NK-92 (cell line): Measurements from ENCODE around the gene GPR39.

Experiments
- DNase-seq: peaks from one replicate; lab custom pipeline; 2025; ENCODE audit not compliant: unreplicated experiment; lab: John Stamatoyannopoulos, UW

GPR39 gene

DNA sequence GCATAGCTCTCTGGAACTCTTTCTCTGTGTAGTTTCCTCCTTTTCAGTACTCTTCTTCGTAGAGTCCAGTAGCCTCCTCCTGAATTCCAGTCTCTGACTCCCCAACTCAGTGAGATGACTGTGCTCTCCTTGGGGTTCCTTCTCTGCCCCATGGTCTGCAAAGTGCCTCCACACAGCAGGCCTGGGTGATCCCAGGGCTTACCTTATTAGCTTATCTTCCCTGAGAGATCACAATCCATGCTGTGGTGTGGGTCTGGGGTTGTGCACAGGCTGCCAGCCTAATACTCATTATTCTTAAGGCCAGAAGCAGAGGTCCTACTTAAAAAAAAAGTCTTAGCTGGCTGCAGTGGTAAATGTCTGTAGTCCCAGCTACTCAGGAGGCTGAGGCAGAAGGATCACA is 4.6 kb upstream of the GPR39 start:
- no peak for DNase-seq

DNA sequence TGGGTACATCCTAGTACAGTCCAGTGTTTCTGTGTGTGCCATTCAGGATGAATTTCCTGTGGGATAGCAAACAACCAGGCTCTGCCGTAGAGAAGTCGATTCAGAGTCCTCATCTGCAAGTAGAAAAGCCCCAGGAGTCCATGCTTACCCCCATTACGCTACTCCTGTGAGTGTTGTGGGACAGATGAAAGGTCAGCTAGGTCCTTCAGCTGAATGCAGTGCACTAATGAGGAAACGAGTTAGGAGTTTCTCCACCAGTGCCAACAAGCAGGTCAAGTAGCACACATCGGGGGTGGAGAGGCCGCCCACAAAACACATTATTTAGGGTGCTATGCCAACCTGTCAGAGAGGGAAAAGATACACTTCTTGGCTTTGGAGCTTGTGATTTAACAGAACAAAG is 2.5 kb upstream of the GPR39 start:
- DNase-seq, result no peak

DNA sequence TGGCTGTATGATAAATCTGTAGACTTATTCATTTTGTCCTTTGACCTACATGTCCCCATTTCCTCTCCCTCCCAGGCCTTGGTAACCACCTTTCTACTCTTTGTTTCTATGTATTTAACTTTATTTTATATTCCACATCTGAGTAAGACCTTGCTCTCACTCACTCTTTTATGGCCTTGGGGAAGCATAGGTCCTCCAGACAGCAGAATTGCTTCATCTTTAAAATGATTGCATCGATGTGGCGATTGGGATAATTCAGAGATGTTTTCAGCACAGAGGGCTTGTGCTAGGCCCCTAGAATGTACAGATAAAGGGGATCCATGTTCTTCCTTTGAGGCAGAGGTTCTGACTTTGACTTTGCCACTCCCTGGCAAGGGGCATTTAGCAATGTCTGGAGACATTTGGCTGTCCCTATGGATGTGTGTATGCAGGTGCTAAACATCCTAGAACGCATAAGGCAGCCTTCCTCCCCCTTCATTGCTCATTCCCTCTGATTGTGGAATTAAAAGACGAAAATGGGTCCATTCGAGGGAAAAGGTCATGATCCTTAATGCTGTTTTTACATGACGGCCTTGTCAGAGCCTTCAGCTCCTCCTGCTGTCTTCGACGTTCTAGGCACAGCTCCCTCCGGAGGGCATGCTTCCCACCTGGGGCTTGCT is 1.2 kb upstream of the GPR39 start:
- DNase-seq, result no peak

DNA sequence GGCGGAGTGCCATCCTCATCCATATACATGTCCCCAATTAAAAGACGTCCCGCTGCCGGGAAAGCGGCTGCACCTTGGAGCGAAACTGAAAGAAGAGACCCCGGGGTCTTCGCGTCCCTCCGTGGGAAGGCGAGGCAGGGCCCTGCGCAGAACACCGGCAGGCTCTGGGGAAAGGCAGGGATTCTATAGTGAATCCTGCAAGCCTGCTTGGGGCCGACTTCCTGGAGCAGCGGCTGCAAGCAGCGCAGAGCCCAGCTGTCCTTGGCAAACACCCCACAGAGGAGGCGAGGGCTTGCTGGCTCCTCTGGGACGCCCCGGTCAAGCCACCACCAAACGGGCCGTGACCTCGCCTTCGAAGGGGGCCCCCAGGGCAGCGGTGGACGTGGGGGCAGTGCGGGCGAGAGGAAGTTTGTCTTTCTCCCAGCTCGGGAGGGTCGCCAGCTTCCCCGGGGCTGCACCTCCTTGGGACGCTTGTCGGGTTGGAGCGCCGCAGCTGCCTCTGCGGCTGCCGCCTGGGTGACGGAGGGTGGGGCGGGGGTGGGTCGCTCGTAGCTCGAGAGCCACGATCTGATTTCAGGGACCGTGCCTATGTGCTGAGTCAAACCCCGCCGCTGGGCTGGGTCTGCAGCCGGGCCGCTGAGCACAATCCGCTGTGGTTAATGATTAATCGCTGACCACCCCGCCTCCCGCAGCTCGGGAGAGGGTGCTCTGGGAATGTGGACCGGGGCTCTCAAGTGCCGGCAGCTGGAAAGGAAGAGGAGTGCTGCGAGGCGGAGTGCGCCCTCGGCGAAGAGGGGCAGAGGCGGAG is 486 bp upstream of the GPR39 start:
- DNase-seq, result no peak

DNA sequence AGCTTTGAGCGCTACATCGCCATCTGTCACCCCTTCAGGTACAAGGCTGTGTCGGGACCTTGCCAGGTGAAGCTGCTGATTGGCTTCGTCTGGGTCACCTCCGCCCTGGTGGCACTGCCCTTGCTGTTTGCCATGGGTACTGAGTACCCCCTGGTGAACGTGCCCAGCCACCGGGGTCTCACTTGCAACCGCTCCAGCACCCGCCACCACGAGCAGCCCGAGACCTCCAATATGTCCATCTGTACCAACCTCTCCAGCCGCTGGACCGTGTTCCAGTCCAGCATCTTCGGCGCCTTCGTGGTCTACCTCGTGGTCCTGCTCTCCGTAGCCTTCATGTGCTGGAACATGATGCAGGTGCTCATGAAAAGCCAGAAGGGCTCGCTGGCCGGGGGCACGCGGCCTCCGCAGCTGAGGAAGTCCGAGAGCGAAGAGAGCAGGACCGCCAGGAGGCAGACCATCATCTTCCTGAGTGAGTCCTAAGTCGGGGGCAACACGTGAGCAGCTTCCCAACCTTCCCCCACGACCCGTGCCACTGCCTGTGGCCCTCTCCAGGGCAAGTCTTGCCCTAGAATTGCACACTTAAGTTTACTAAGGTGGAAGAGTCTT is 928 bp downstream of the GPR39 start:
- no peak for DNase-seq

DNA sequence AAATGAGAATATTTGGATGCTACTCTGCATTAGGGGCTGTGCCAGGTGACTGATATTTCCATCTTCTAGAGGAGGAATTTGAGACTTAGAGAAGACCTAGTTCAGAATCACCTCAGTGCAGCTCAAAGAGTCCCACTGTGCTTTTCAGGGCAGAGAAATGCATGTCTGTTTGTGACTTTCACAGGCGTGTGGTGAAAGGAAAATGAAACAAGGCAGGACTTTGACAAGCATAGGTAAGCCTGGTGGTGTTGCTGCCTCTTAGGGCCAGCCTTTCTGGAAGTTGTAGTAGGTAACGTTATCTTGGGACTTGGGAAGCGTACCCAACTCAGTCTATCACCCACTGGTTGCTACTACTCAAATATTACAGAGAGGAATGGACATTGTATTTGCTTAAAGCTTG is 2.6 kb downstream of the GPR39 start:
- DNase-seq, result no peak

DNA sequence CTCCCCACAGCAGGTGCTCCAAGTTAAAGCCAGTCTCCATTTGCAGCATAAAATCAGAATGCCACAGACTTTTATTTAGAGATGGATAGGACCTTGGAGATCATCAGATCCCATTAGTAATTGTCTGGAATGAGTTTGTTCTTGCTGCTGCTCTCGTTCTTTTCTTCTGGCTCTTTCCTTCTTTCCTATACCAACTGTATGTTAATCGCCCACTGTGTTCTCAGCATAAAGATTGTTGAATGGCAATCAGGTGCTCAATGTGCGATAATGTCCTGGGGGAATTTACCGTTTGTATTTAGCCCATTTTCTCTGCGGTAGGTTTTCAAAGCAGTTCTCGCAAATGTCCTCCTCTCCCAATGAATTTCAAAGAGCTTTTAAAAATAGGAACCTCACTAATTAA is 3.3 kb downstream of the GPR39 start:
- no peak for DNase-seq

DNA sequence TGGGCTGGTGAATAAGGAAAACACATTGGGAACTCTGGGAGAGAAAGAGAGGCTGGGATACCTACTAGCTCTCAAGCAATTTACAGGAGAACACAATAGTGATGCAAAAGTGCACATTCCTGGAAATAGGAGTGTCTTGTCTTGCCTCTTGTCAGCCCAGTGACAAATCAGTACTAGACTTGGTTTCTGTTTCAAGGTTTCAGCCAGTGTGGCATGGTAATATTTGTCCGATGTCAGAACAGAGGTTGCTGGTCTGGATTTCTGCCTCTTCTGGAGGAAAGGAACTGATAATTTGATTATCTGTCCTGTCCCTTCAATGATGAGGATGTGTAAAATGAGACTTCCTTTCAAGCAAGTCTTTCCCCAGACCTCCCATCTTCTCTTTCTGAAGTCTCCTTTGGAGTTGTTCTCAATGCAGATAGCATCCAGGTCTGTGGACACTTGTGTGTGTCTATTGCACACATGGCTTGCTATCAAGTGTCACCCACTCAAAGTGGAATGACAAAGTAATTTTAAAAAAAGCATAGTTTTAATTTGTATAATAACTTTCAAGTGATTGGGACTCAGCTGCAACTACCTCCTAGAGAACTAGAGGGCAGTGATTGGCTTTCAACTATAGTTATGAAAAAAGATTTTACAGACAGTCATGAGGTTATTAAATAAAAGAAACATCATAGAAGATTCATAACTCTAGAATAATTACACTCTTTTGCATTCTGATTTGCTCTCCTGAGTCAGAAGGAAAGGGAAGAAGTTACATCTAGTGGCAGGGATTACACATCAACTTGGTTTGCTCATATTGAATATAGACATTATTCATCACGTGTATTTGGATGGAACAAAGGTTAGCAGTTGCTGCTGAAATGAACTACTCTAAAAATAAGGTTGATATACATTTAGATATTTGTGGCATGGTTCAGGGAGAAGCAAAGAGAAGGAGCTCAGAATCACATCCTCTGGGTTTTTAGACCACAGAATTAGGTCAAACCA is 4.5 kb downstream of the GPR39 start:
- no peak for DNase-seq

DNA sequence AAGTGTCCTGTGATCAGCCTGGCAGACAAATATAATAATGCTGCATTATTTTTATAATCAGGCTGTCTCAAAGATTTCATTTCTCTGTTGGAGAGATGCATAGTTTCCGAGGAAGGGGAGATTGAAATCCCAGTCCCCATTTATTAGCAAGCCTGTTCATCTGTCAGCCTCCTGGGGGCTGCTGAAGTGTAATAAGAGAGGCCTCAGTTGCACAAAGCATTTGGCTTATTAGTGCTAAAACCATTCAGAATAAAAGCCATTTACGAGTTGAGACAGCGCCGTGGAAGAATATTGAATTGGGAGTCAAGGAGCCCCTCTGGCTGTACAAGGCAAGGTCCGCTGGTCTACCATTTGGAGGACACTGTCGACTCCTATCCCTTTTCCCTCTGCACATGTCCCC is 6.1 kb downstream of the GPR39 start:
- no peak for DNase-seq

DNA sequence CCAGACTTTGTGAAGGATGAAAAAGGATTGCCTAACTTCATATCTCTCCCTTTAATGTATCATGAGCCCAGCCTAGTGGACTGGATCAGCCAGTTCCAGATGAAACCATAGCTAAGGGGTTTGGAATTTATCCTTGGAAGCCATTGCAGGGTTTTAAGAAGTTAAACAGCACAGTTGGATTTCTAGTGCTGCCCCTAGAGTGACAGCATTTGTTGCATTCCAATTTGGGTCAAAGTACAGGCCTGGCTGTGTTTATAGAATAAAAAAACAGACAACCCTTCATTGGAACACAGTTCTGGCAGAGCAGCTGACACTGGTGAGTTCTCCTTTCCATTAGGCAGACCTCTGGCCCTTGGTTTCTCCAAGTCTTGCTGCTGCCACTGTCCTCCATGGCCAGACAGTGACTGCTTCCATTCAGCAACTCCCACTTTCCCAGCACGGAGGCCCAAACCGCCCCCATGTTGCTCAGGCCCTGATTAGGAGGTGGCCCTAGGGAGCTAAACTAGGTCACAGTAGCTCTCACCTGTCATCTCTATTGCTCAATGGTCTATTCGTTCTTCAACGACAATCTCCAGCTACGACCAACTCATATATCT is 8.0 kb downstream of the GPR39 start:
- DNase-seq, result no peak

DNA sequence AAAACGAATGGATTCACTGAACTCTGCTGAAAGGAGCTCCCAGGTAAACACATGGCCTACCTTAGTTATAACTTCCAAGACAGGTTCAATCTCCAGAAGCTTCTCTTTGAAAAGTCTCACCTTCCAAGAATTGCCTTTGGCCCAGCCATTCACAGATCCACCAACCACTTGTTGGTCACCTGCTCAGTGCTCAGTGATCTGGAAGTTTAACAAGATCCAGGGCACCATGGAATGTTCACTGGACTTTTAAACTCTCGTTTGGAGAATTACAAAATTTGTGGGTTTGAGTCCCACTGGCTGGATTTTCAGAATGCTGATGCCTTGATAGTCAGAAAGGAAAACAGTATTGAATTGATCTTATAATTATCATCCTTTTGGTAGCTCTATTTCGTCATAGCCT is 9.4 kb downstream of the GPR39 start:
- no peak for DNase-seq

DNA sequence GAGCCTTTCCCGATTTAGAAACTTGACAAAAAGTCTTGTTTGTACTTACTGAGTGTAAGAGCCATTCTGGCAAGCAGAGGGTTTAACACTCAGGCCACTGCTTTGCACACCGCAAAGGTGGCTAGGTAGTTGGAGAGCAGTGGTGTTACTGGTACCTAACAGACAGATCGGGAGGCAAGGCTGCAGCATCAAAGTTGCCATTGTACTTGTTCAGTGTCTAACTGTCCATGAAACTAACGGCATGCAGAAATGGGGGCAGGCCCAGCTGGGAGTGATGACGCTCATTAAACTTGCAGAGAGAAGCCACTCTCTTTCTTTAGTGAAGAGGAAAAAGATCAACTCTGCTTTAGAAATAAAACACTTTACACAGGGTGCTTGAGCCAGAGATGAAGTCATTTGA is 10.1 kb downstream of the GPR39 start:
- DNase-seq, result no peak

DNA sequence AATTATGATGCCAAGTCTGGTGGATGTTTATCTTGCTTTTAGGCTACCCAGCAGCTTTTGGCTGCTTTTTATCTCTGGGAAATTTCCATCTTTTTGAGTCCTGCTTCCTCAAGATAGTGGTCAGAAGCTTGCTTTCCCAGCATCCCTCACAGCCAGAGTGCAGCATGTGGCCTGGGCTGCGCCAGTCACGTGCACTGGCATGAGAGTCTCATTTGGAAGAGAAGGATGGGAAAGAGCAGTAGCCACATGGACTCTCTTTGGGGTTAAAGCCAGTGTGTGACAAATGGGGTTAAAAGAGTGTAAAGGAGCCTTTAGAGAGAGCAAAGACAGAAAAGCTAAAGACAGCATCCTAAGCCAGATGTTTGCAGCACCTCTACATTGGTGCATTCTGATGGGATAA is 12.7 kb downstream of the GPR39 start:
- no peak for DNase-seq

DNA sequence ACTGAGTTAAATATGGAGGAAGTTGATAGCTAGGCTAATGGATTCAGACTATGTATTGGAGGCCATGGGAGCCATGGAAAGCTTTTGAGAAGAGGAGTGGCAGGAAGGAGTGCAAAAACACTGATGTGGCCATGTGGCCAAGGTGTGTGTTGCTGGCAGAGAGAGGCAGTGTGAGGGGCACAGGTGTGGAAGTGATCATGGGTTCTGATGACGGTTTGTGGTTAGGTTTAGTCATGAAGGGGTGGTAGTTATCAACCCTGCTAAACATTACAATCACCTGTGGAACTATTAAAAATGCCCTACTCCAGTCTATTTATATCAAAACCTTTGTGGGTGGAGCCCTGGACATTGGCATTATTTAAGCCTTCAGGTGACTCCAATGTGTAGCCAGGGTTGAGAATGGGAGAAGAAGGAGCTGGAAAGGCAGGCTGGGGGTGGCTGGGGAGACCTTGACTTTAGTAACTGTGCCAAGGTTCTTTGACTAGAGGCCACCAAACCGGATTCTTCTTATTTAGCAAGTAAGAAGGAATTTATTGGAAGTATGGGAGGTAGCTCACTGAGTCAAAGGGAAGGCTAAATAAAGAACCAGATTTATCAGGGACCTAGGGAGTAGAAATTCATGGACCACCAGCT is 13.5 kb downstream of the GPR39 start:
- DNase-seq, result no peak

DNA sequence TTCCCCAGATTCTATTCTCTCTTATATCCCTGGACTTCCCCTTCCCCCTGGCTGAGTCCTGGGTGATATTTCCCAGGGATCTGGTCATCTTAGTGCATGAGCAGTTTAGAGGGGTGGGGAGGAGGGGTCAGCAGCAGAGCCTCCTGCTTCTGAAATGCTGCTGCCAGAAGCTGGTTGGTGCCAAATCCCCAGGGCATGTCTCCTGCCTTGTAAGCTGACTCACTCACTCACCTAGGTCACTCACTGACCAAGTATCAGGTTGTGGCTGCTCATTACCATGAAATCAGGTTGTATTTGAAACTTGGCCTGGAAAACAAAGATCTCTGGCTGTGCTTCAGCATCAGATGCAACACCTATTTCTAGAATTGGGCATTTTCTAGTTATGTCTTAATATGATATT is 14.3 kb downstream of the GPR39 start:
- no peak for DNase-seq

DNA sequence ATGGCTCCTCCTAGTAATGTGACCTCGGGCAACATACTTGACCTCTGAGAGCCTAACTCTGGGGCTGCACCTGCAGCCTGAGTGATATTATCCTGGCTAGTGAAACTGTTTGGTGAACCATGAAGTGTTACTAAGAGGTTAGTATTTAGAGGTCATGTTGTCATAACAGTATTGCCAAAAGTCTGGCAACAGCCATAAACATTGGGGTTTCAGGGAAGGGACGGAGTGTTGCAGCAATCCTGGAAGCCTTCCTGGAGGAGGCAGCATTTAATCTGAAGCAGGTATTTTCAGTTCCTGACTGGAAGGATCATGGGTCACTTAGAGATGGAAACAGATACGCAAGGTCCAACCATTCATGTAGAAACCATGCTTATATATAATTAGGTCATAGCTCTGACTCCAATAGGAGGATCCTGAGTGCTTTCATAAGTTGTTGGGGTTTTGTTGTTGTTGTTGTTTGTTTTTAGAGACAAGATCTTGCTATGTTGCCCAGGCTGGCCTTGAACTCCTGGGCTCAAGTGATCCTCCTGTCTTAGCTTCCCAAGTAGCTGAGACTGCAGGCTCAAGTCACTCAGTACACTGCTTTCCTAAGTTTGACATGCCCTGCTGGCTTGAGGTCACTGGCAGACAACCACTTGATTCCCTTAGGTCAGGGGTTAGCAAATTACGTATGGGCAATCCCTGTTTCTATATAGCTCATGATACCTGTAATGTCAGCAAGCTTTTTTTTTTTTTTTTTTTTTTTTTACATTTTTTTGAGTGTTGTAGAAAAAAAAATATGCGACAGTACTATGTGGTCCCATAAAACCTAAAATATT is 21.5 kb downstream of the GPR39 start:
- no peak for DNase-seq

DNA sequence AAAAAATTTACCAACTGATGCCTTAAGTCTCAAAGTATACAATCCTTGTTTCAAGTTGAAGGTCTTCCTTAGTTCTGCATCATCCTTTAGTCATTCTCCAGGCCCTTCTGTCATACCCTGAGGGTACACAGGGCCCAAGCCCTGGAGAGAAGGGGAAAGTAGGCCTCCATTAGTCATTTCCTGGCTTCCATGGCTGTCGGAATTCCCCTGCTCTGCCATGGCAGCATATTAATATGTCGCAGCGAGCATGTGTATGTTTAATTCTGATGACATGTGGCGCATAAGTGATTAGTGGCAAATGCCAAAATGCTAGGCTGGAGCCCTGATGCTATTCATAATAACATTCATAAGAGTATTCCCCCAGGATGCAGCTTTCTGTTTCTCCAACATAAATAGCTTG is 22.1 kb downstream of the GPR39 start:
- no peak for DNase-seq

DNA sequence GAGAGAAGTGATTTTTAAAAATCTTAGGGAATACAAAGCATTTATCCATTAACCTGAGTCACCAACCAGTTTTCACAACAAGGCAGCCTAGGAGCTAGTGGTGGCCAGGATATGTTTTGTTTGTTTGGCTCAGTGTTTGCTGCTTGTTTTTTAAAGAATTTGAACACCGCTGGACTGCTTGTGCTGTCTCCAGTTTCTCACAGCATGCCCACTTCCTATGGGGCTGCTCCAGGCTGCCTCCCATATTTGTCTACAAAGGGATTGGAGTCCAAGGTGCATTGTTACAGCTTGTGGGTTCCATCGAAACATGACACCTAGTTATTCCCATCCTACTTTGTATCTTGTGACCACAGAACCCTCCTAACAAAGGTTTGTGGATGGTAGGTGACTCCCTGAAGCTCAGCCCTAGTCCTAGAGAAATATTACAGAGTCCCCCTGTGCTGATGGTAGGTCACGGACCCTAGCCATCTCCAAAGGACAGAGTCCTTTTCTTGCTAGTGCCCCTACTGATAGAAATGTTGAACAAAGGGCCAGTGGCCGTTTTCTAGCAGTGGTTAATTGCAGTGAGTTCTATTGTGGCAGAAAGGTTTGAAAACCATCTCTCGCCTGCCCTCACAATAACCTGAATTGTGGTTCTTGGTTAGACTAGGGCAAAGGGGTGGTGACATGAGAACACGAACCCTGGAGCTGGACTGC is 23.2 kb downstream of the GPR39 start:
- no peak for DNase-seq

DNA sequence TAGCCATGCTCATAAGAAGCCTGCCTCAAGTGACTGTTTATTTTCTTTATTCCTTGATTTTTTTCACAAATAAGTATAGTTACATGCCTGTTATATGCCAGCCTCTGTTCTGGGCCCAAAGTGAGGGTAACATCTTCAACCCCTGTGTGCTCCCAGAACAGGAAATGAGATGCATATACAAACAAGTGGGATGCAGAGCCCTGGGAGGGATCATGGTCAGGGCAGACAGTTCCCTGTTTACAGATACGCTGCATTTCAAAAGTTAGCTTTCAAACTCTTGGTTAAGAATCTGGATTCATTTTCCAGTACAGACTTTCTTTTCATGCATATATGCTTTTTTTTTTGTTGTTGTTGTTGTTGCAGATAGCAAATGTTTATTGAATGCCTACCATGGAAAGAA is 24.4 kb downstream of the GPR39 start:
- no peak for DNase-seq
